H9 (cell line): ENCODE results near the gene GNLY. TPM values are rescaled to one million over a fixed set of nuclear protein-coding genes. Genes with fewer than 3 reads are reported as not detected.

Experiments used
- DNase-seq: peaks from one replicate; pipeline ENCODE4 v3.0.0-alpha.2; 2017
- H2AFZ ChIP-seq: one replicate; pipeline ENCODE4 v1.6.1; 2013; ENCODE audit warnings: mild to moderate bottlenecking, low read length, control low read depth, moderate library complexity
- H2AK5ac ChIP-seq: 2 replicates; pipeline ENCODE4 v1.6.1; 2013; ENCODE audit warnings: low read length, control low read depth, mixed read lengths; ENCODE audit not compliant: insufficient read length
- H2BK120ac ChIP-seq: one replicate; pipeline ENCODE4 v1.6.1; 2013; ENCODE audit warnings: low read depth, mild to moderate bottlenecking, low read length, control low read depth, inconsistent platforms; ENCODE audit not compliant: poor library complexity, severe bottlenecking
- H2BK12ac ChIP-seq: 2 replicates; pipeline ENCODE4 v1.6.1; 2013; ENCODE audit warnings: low read length, control low read depth, mixed read lengths, low read depth; ENCODE audit not compliant: insufficient read length
- H2BK15ac ChIP-seq: 2 replicates; pipeline ENCODE4 v1.6.1; 2013; ENCODE audit warnings: low read depth, low read length, control low read depth
- H2BK20ac ChIP-seq: one replicate; pipeline ENCODE4 v1.6.1; 2013; ENCODE audit warnings: low read depth, mild to moderate bottlenecking, low read length, control low read depth, inconsistent platforms; ENCODE audit not compliant: poor library complexity, severe bottlenecking
- H2BK5ac ChIP-seq: 2 replicates; pipeline ENCODE4 v1.6.1; 2013; ENCODE audit warnings: low read length, control low read depth, mixed read lengths; ENCODE audit not compliant: insufficient read length
- H3K14ac ChIP-seq: 2 replicates; pipeline ENCODE4 v1.6.1; 2013; ENCODE audit warnings: low read length, control low read depth; ENCODE audit not compliant: insufficient read depth
- H3K18ac ChIP-seq: 2 replicates; pipeline ENCODE4 v1.6.1; 2013; ENCODE audit warnings: low read depth, mild to moderate bottlenecking, mixed read lengths, low read length, control low read depth; ENCODE audit not compliant: insufficient read length
- H3K23ac ChIP-seq: 2 replicates; pipeline ENCODE4 v1.6.1; 2013; ENCODE audit warnings: low read length, control low read depth, mixed read lengths, low read depth; ENCODE audit not compliant: insufficient read length
- H3K23me2 ChIP-seq: 2 replicates; pipeline ENCODE4 v1.6.1; 2013; ENCODE audit warnings: low read depth, mild to moderate bottlenecking, mixed read lengths, low read length, control low read depth; ENCODE audit not compliant: insufficient read length, poor library complexity, severe bottlenecking
- H3K27ac ChIP-seq: 2 replicates; pipeline ENCODE4 v1.5.1; 2013; ENCODE audit warnings: low read length, control low read depth, mixed read lengths, low read depth; ENCODE audit not compliant: insufficient read length
- H3K27me3 ChIP-seq: 2 replicates; pipeline ENCODE4 v1.6.1; 2013; ENCODE audit warnings: low read length, control low read depth, inconsistent platforms; ENCODE audit not compliant: insufficient read depth
- H3K4ac ChIP-seq: 2 replicates; pipeline ENCODE4 v1.6.1; 2013; ENCODE audit warnings: low read depth, mild to moderate bottlenecking, control low read depth, inconsistent platforms, low read length, moderate library complexity
- H3K4me1 ChIP-seq: 2 replicates; pipeline ENCODE4 v1.6.1; 2013; ENCODE audit warnings: low read length, control low read depth, inconsistent platforms; ENCODE audit not compliant: insufficient read depth
- H3K4me2 ChIP-seq: 2 replicates; pipeline ENCODE4 v1.6.1; 2013; ENCODE audit warnings: low read length, control low read depth, mixed read lengths; ENCODE audit not compliant: insufficient read length, insufficient read depth
- H3K56ac ChIP-seq: 2 replicates; pipeline ENCODE4 v1.6.1; 2013; ENCODE audit warnings: low read depth, mild to moderate bottlenecking, mixed read lengths, low read length, control low read depth; ENCODE audit not compliant: insufficient read length
- H3K79me1 ChIP-seq: 2 replicates; pipeline ENCODE4 v1.6.1; 2013; ENCODE audit warnings: low read depth, mild to moderate bottlenecking, moderate library complexity, low read length, control low read depth, inconsistent platforms; ENCODE audit not compliant: insufficient read depth, poor library complexity, severe bottlenecking
- H3K79me2 ChIP-seq: 2 replicates; pipeline ENCODE4 v1.6.1; 2013; ENCODE audit warnings: low read length, control low read depth, inconsistent platforms; ENCODE audit not compliant: insufficient read depth
- H3K9ac ChIP-seq: 2 replicates; pipeline ENCODE4 v1.6.1; 2013; ENCODE audit warnings: low read length, control low read depth, mixed read lengths; ENCODE audit not compliant: insufficient read length; ENCODE audit errors: extremely low read depth
- H3K9me3 ChIP-seq: one replicate; pipeline ENCODE4 v1.6.1; 2013; ENCODE audit warnings: low read depth, low read length, inconsistent platforms; ENCODE audit not compliant: control insufficient read depth
- H3T11ph ChIP-seq: one replicate; pipeline ENCODE4 v1.6.1; 2013; ENCODE audit warnings: mild to moderate bottlenecking, low read length, control low read depth, inconsistent platforms
- H4K20me1 ChIP-seq: one replicate; pipeline ENCODE4 v1.6.1; 2013; ENCODE audit not compliant: control insufficient read depth, insufficient read length, insufficient read depth
- H4K5ac ChIP-seq: 2 replicates; pipeline ENCODE4 v1.6.1; 2013; ENCODE audit warnings: low read depth, mild to moderate bottlenecking, mixed read lengths, low read length, control low read depth; ENCODE audit not compliant: insufficient read length
- H4K8ac ChIP-seq: replicated peaks from 2 replicates; pipeline ENCODE4 v1.6.1; 2013; ENCODE audit warnings: low read length, control low read depth, mixed read lengths, low read depth; ENCODE audit not compliant: insufficient read length
- H4K91ac ChIP-seq: 2 replicates; pipeline ENCODE4 v1.6.1; 2013; ENCODE audit warnings: low read depth, mild to moderate bottlenecking, moderate library complexity, mixed read lengths, low read length, control low read depth; ENCODE audit not compliant: insufficient read length
- H3K27ac Mint-ChIP-seq, 3 experiments: 2 replicates in 2 of 3; 3 replicates in 1 of 3; pipeline ENCODE4 v1.8.0; 2020 to 2021; ENCODE audit warnings: mixed read lengths in 3 of 3, mild to moderate bottlenecking in 1 of 3, moderate library complexity in 1 of 3
- H3K27me3 Mint-ChIP-seq: 2 replicates; pipeline ENCODE4 v1.8.0; 2021; ENCODE audit warnings: low read depth, mild to moderate bottlenecking, moderate library complexity, mixed read lengths
- H3K36me3 Mint-ChIP-seq, 3 experiments: 2 replicates in 2 of 3; 3 replicates in 1 of 3; pipeline ENCODE4 v1.8.0; 2020 to 2021; ENCODE audit warnings: low read depth in 3 of 3, mixed read lengths in 3 of 3; ENCODE audit not compliant: insufficient read depth in 1 of 3
- H3K4me1 Mint-ChIP-seq, 2 experiments: 2 replicates each; pipeline ENCODE4 v1.8.0; 2020; ENCODE audit warnings: mixed read lengths in 2 of 2
- H3K4me3 Mint-ChIP-seq, 2 experiments: 2 replicates in 1 of 2; 3 replicates in 1 of 2; pipeline ENCODE4 v1.8.0; 2020 to 2021; ENCODE audit warnings: mild to moderate bottlenecking in 2 of 2, mixed read lengths in 2 of 2, moderate library complexity in 1 of 2
- H3K9me3 Mint-ChIP-seq, 2 experiments: 2 replicates in 1 of 2; 3 replicates in 1 of 2; pipeline ENCODE4 v1.8.0; 2020; ENCODE audit warnings: mild to moderate bottlenecking in 2 of 2, mixed read lengths in 2 of 2, moderate library complexity in 1 of 2
- WGBS: extraction: QIAGEN DNeasy Blood & Tissue Kit; methylation state at CpG from one replicate; pipeline ENCODE4 v1.1.7; 2013; ENCODE audit warnings: missing lambda C conversion rate, low lambda C conversion rate, mixed read lengths; ENCODE audit not compliant: insufficient read length; ENCODE audit errors: extremely low coverage; 5-methylcytosine and 5-hydroxymethylcytosine counted together
- total RNA-seq: library from RNA; stranded (reverse); gene quantifications from 2 replicates; pipeline ENCODE4 v1.2.1, GENCODE V29; 2021
- TF ChIP-seq, protein P1 (sequence below): fragments of 200-600 bp; sonication (generic); conservative IDR thresholded peaks from 3 replicates; pipeline ENCODE4 v1.8.0; 2021; ENCODE audit warnings: antibody characterized with exemption, mild to moderate bottlenecking

The GNLY gene
- total RNA-seq, 1 experiment from 2014 or later, result not detected

DNA sequence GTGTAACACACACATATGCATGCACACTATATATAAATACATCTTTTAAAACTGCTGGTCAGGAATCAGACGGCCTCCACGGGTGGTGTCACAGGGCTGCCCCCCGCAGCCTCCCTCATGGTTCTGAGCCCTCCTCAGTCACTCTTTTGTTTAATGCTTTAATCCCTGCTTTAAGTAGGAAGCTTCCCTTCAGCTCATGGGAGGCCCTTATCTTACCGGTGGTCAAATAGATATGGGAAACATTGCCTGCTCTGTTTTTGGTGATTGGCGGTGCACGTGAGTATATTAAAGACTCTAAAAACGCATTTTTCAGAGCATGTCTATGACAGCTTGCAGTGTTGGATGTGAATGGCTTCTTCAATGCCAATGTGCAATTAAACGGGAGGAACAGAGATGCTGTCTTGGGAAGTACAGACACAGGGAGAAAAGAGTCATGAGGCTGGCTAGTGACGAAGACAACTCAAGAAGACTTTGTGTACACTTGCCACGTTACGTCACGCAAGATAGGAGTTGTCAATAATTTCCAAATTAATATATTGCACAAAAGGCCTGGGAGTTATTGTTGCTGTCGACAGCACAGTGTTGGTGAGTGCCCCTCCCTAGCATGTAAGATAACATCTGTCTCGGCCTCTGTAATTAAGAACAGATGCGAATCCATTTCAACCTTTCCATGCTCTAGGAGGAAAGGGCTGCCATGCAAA, 23.3 kb downstream of the GNLY start:
- Histone ChIP-seq H4K20me1 (no peaks in the 10 kb centered on the region), H2BK12ac (no peak overlapping the region), H2BK120ac (no peak overlapping the region), H2BK15ac (no peak overlapping the region), H3K27me3 (no peaks in the 10 kb centered on the region), H3K23ac (no peak overlapping the region), H2AFZ (no peak overlapping the region), H4K8ac (no peak overlapping the region), H3T11ph (no peak overlapping the region), H3K56ac (no peak overlapping the region), H2BK20ac (no peak overlapping the region), H3K4ac (no peak overlapping the region), H3K4me1 (no peaks in the 10 kb centered on the region), H3K18ac (no peak overlapping the region), H4K5ac (no peak overlapping the region), H3K79me1 (no peaks in the 10 kb centered on the region), H2BK5ac (no peak overlapping the region), H3K79me2 (no peaks in the 10 kb centered on the region), H3K9ac (no peak overlapping the region), H3K23me2 (no peaks in the 10 kb centered on the region), H3K27ac (no peak overlapping the region), H2AK5ac (no peak overlapping the region), H3K4me2 (no peak overlapping the region), H3K9me3 (no peaks in the 10 kb centered on the region), H3K14ac (no peak overlapping the region), H4K91ac (no peak overlapping the region)
- Mint-ChIP-seq H3K27me3 (peaks cover 11% of the 10 kb centered on the region), H3K4me3 (no peak overlapping the region), H3K4me1 (peaks cover 5 to 13% of the 10 kb centered on the region in 2 experiments), H3K36me3 (no peaks in the 10 kb centered on the region), H3K9me3 (peaks cover 4 to 5% of the 10 kb centered on the region in 2 experiments; a peak in 4 of 5 replicates), H3K27ac (no peak overlapping the region)
- TF ChIP-seq, protein P1, sequence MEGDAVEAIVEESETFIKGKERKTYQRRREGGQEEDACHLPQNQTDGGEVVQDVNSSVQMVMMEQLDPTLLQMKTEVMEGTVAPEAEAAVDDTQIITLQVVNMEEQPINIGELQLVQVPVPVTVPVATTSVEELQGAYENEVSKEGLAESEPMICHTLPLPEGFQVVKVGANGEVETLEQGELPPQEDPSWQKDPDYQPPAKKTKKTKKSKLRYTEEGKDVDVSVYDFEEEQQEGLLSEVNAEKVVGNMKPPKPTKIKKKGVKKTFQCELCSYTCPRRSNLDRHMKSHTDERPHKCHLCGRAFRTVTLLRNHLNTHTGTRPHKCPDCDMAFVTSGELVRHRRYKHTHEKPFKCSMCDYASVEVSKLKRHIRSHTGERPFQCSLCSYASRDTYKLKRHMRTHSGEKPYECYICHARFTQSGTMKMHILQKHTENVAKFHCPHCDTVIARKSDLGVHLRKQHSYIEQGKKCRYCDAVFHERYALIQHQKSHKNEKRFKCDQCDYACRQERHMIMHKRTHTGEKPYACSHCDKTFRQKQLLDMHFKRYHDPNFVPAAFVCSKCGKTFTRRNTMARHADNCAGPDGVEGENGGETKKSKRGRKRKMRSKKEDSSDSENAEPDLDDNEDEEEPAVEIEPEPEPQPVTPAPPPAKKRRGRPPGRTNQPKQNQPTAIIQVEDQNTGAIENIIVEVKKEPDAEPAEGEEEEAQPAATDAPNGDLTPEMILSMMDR, result no peak
- DNase-seq, result no peak
- WGBS, result no CpG with 5 or more reads among the region's 15 CpGs
